ENCODE data around the gene RET. TPM values are rescaled to one million over a fixed set of nuclear protein-coding genes. Genes with fewer than 3 reads are reported as not detected.

Gene RET
- total RNA-seq, 1 donor from 2014 or later: 1.1 TPM

DNA sequence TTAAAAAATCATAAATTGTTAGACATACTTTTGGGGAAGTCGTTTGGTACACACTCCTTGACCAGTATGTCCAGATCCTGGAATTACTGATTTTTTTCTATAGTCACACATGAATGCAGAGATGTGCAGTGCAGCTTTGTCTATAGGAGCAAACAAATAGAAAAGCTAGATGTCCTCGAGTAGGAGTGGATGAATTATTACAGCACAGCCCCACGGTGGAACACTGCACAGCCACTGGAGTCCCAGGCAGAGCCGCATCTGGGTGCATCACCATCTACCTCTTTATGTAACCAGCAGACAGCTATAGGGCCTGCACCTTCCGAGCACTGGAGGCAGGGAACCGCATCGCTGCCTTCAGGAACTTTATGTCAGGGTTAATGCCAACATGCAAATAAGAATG lies 17.0 kb upstream of the RET start:
- Mint-ChIP-seq H3K9me3 (ENCODE audit: unreplicated experiment) (peaks cover 1% of the 10 kb centered on the region), H3K4me1 (ENCODE audit: low read depth, unreplicated experiment) (no peaks in the 10 kb centered on the region), H3K27me3 (ENCODE audit: low read depth, unreplicated experiment) (peaks cover 45% of the 10 kb centered on the region), H3K36me3 (ENCODE audit: low read depth, unreplicated experiment) (no peaks in the 10 kb centered on the region), H3K4me3 (ENCODE audit: unreplicated experiment) (no peak overlapping the region), H3K27ac (ENCODE audit: unreplicated experiment) (no peak overlapping the region)
- Histone ChIP-seq H3K4me3 (ENCODE audit: insufficient read depth, low read depth, low read length) (no peak overlapping the region), H3K4me2 (ENCODE audit: low read length) (no peak overlapping the region), H3K36me3 (ENCODE audit: insufficient read depth, low read length) (no peaks in the 10 kb centered on the region), H3K27ac (ENCODE audit: low read depth, low read length) (no peak overlapping the region), H3K27me3 (ENCODE audit: insufficient read depth, low read length) (peaks cover 3% of the 10 kb centered on the region), H3K79me2 (ENCODE audit: insufficient read depth, low read length) (no peaks in the 10 kb centered on the region), H3K9me3 (ENCODE audit: insufficient read depth, low read depth, low read length) (no peaks in the 10 kb centered on the region), H2AFZ (ENCODE audit: low read depth, low read length) (no peak overlapping the region), H4K20me1 (ENCODE audit: insufficient read depth, low read length) (no peaks in the 10 kb centered on the region), H3K9ac (ENCODE audit: low read length) (no peak overlapping the region), H3K4me1 (ENCODE audit: insufficient read depth, low read length) (no peaks in the 10 kb centered on the region)
- FAIRE-seq: no peak
- DNase-seq (ENCODE audit: low read depth): no peak
- TF ChIP-seq CTCF (IDR thresholded peaks at IDR 0.05; ENCODE audit: insufficient read depth, low read depth, low read length) (no peak), EZH2 (IDR thresholded peaks at IDR 0.05; ENCODE audit: insufficient read depth, low read length) (no peak)

- Mint-ChIP-seq H3K4me3 (ENCODE audit: unreplicated experiment) (no peak overlapping the region), H3K27ac (ENCODE audit: unreplicated experiment) (no peak overlapping the region), H3K36me3 (ENCODE audit: low read depth, unreplicated experiment) (no peaks in the 10 kb centered on the region), H3K27me3 (ENCODE audit: low read depth, unreplicated experiment) (peaks cover 41% of the 10 kb centered on the region), H3K4me1 (ENCODE audit: low read depth, unreplicated experiment) (no peaks in the 10 kb centered on the region), H3K9me3 (ENCODE audit: unreplicated experiment) (peaks cover 1% of the 10 kb centered on the region)
- H3K4me1 ChIP-seq (ENCODE audit: insufficient read depth, low read length): no peaks in the 10 kb centered on the region
- TF ChIP-seq CTCF (IDR thresholded peaks at IDR 0.05; ENCODE audit: insufficient read depth, low read depth, low read length) (no peak), EZH2 (IDR thresholded peaks at IDR 0.05; ENCODE audit: insufficient read depth, low read length) (no peak)
- no peaks in the 10 kb centered on the region for H3K36me3 ChIP-seq (ENCODE audit: insufficient read depth, low read length)
- H3K27me3 ChIP-seq (ENCODE audit: insufficient read depth, low read length): no peaks in the 10 kb centered on the region
- no peak overlapping the region for H3K4me3 ChIP-seq (ENCODE audit: insufficient read depth, low read depth, low read length)
- FAIRE-seq (no peak), DNase-seq (ENCODE audit: low read depth) (no peak)
- no peak overlapping the region for H3K9ac ChIP-seq (ENCODE audit: low read length)
- no peaks in the 10 kb centered on the region for H4K20me1 ChIP-seq (ENCODE audit: insufficient read depth, low read length)
- no peak overlapping the region for H3K4me2 ChIP-seq (ENCODE audit: low read length)
- H3K9me3 ChIP-seq (ENCODE audit: insufficient read depth, low read depth, low read length): no peaks in the 10 kb centered on the region
- no peaks in the 10 kb centered on the region for H3K79me2 ChIP-seq (ENCODE audit: insufficient read depth, low read length)
- no peak overlapping the region for H2AFZ ChIP-seq (ENCODE audit: low read depth, low read length)
- H3K27ac ChIP-seq (ENCODE audit: low read depth, low read length): no peak overlapping the region
Observed at GRCh38 chr10:43060291-43060690, 16.6 kb upstream of the RET start.

- no peak overlapping the region for H3K4me2 ChIP-seq (ENCODE audit: low read length)
- no peaks in the 10 kb centered on the region for H3K36me3 ChIP-seq (ENCODE audit: insufficient read depth, low read length)
- Mint-ChIP-seq H3K4me3 (ENCODE audit: unreplicated experiment) (no peak overlapping the region), H3K4me1 (ENCODE audit: low read depth, unreplicated experiment) (no peaks in the 10 kb centered on the region), H3K27me3 (ENCODE audit: low read depth, unreplicated experiment) (peaks cover 38% of the 10 kb centered on the region), H3K9me3 (ENCODE audit: unreplicated experiment) (peaks cover 1% of the 10 kb centered on the region), H3K27ac (ENCODE audit: unreplicated experiment) (no peak overlapping the region), H3K36me3 (ENCODE audit: low read depth, unreplicated experiment) (no peaks in the 10 kb centered on the region)
- DNase-seq (ENCODE audit: low read depth) (no peak), FAIRE-seq (no peak)
- H2AFZ ChIP-seq (ENCODE audit: low read depth, low read length): no peak overlapping the region
- no peaks in the 10 kb centered on the region for H4K20me1 ChIP-seq (ENCODE audit: insufficient read depth, low read length)
- H3K79me2 ChIP-seq (ENCODE audit: insufficient read depth, low read length): no peaks in the 10 kb centered on the region
- no peaks in the 10 kb centered on the region for H3K27me3 ChIP-seq (ENCODE audit: insufficient read depth, low read length)
- H3K4me1 ChIP-seq (ENCODE audit: insufficient read depth, low read length): no peaks in the 10 kb centered on the region
- H3K27ac ChIP-seq (ENCODE audit: low read depth, low read length): no peak overlapping the region
- H3K9me3 ChIP-seq (ENCODE audit: insufficient read depth, low read depth, low read length): no peaks in the 10 kb centered on the region
- no peak overlapping the region for H3K9ac ChIP-seq (ENCODE audit: low read length)
- no peak for TF ChIP-seq EZH2 (IDR thresholded peaks at IDR 0.05; ENCODE audit: insufficient read depth, low read length)
- no peak for TF ChIP-seq CTCF (IDR thresholded peaks at IDR 0.05; ENCODE audit: insufficient read depth, low read depth, low read length)
- no peak overlapping the region for H3K4me3 ChIP-seq (ENCODE audit: insufficient read depth, low read depth, low read length)
Observed at GRCh38 chr10:43061331-43061730, 15.5 kb upstream of the RET start.
